Mucosa of stomach (tissue), 1 donor: ENCODE data around the gene ADAMTS9.

Source experiments
- H3K27me3 ChIP-seq: one replicate; pipeline ENCODE4 v1.7.0; 2013; ENCODE audit warnings: mild to moderate bottlenecking, low read length; ENCODE audit not compliant: control insufficient read depth, insufficient read depth
- H3K36me3 ChIP-seq: one replicate; pipeline ENCODE4 v1.7.0; 2013; ENCODE audit warnings: low read length; ENCODE audit not compliant: control insufficient read depth, insufficient read depth
- H3K4me1 ChIP-seq: one replicate; pipeline ENCODE4 v1.7.0; 2013; ENCODE audit warnings: mild to moderate bottlenecking, low read length; ENCODE audit not compliant: control insufficient read depth, insufficient read depth
- H3K4me3 ChIP-seq: one replicate; pipeline ENCODE4 v1.7.0; 2013; ENCODE audit warnings: low read length
- H3K9ac ChIP-seq: one replicate; pipeline ENCODE4 v1.7.0; 2013; ENCODE audit warnings: mild to moderate bottlenecking, low read length, moderate library complexity
- H3K9me3 ChIP-seq: one replicate; pipeline ENCODE4 v1.7.0; 2013; ENCODE audit warnings: mild to moderate bottlenecking, low read length, moderate library complexity; ENCODE audit not compliant: control insufficient read depth
- donor health status: Pancreatic carcinoma.

Gene ADAMTS9

DNA sequence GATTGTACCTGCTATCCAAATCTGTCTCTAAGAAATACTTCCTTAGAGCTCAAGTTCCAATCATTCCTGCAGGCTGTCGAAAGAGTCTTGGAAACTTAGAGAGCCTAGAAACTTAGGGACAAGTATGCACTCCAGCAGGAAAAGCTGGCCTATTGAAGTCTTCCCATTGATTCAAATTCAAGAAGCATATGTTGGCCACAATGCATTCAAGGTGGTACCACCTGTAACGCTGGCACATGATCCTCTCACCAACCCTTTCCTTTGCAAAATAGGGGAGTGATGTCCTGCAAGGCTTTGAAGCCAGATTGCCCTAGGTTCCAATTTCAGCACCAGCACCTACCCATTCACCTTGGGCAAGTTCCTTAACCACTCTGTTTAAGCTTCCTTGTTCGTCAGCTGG, 6.0 kb downstream of the ADAMTS9 start:
- peaks cover 27% of the 10 kb centered on the region for H3K27me3 ChIP-seq
- no peaks in the 10 kb centered on the region for H3K9me3 ChIP-seq
- no peak overlapping the region for H3K4me3 ChIP-seq
- no peaks in the 10 kb centered on the region for H3K36me3 ChIP-seq
- H3K4me1 ChIP-seq, result no peaks in the 10 kb centered on the region
- no peak overlapping the region for H3K9ac ChIP-seq

DNA sequence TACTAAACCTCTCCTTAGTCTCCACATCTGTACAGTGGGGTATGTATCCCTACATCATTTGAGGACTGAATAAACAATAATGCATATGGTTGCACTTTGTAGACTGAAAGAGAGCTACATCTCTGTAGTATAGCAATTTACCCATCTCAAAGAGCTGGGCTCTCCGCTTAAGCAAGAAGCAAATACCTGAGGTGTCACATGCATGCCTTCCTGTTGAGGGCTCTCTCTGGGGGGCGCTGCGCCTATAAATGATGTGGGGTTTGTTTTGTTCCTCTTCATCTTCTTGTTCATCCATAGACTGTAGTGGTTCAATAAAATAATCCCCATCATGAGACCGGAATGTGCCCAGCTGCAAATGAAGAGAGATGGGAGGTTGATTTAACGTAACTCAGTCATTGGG, 6.8 kb downstream of the ADAMTS9 start:
- Histone ChIP-seq H3K27me3 (peaks cover 19% of the 10 kb centered on the region), H3K4me1 (no peaks in the 10 kb centered on the region), H3K9ac (no peak overlapping the region), H3K9me3 (no peaks in the 10 kb centered on the region), H3K4me3 (no peak overlapping the region), H3K36me3 (no peaks in the 10 kb centered on the region)

DNA sequence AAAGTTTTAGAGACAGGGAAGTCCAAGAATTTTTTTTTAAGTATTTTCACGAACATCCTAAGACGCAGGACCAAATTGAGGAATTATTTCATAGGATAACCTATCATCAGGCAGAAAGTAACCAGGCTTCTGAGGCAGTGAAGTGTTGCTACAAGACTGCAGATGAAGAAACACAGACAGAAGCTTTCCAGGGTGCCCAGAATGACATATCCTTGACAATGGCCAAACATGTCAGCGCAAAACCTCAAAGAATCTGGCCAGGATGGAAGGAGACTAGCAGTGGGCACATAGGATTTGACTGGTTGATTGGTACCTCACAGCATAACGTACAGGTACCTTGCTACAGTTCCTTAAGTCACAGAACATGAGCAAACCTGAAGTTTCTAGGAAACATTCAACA, 7.5 kb downstream of the ADAMTS9 start:
- H3K36me3 ChIP-seq, result no peaks in the 10 kb centered on the region
- no peak overlapping the region for H3K4me3 ChIP-seq
- no peaks in the 10 kb centered on the region for H3K9me3 ChIP-seq
- no peak overlapping the region for H3K9ac ChIP-seq
- no peaks in the 10 kb centered on the region for H3K4me1 ChIP-seq
- H3K27me3 ChIP-seq, result peaks cover 12% of the 10 kb centered on the region

DNA sequence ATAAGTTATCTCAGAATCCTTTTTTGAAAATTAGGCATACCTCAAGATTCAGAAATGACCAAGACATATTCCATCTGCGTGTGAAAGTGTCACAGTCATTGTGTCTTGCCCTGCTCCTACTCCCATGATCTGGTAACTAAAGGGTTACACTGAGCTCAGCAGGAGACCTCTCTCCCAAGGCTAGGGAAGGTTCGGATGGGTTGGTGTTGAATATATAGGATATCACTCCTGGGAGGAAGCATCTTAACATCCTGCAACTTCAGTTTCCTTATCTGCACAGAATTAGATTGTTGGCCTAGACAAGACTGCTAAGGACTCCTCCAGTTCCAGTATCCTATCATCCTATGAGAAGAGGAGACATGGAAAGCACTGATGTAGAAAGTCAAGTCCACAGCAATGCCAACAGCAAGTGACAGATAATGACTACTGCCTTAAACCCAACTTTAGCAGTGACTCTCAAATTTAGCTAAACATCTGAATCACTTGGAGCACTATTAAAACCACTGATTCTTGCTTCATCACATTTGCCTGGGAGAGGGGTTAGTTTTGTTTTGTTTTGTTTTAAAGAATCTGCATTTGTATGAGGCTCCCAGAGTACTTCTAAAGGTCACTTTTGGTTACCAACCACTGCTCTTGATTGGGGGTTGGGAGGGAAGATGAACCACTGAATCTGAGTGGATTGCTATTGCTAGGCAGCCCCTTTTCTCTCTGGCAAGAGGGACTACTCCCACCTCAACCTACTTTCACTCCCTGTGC, 9.7 kb downstream of the ADAMTS9 start:
- Histone ChIP-seq H3K4me1 (no peaks in the 10 kb centered on the region), H3K9me3 (no peaks in the 10 kb centered on the region), H3K36me3 (no peaks in the 10 kb centered on the region), H3K9ac (no peak overlapping the region), H3K4me3 (no peak overlapping the region), H3K27me3 (no peaks in the 10 kb centered on the region)

DNA sequence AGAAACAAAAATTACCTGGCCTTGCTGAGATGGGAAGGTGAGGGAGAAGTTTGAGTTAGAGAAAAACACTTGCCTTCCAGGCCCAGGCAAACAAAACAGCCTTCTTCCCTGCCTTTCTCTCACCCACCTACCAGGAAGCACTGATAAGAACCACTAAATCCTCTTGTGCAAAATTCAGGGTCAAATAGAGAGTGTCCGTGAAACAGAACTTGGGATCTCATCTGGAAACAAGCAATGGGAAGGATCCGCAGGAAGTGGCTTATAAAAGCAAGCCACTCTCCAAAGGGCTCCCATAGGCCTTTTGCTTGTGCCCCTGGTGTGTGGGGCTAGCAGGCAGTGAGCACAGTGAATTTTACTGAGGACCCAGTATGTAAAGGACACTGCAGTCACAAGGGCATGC, 11.0 kb downstream of the ADAMTS9 start:
- no peak overlapping the region for H3K9ac ChIP-seq
- H3K27me3 ChIP-seq, result no peaks in the 10 kb centered on the region
- H3K36me3 ChIP-seq, result no peaks in the 10 kb centered on the region
- H3K9me3 ChIP-seq, result no peaks in the 10 kb centered on the region
- H3K4me3 ChIP-seq, result no peak overlapping the region
- H3K4me1 ChIP-seq, result no peaks in the 10 kb centered on the region

DNA sequence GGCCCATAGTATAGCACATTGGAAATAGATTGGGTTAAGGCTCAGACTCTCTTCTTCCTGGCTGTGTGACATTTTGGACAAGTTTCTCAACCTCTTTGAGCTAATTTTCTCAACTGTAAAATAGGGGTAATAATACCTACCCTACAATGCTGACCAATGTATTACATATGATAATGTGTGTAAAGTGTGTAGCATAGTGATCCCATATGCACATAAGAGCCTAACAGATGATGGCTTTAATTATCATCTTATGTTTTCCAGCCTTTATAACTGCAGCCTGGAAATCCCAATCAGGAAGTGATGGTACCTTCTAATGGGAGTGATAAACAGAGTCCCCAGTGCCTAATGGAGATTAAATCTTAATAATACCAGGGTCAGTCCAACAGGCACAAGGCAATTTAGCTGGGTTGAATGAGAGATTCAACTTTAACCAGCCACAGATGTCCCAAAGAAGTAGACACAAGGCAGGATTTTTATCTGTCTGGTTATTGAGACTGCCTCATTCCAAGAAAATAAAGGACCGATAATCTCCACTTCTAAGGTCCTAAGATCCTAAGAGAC, 12.0 kb downstream of the ADAMTS9 start:
- H3K4me3 ChIP-seq, result no peak overlapping the region
- no peaks in the 10 kb centered on the region for H3K9me3 ChIP-seq
- no peak overlapping the region for H3K9ac ChIP-seq
- no peaks in the 10 kb centered on the region for H3K4me1 ChIP-seq
- no peaks in the 10 kb centered on the region for H3K36me3 ChIP-seq
- H3K27me3 ChIP-seq, result no peaks in the 10 kb centered on the region

DNA sequence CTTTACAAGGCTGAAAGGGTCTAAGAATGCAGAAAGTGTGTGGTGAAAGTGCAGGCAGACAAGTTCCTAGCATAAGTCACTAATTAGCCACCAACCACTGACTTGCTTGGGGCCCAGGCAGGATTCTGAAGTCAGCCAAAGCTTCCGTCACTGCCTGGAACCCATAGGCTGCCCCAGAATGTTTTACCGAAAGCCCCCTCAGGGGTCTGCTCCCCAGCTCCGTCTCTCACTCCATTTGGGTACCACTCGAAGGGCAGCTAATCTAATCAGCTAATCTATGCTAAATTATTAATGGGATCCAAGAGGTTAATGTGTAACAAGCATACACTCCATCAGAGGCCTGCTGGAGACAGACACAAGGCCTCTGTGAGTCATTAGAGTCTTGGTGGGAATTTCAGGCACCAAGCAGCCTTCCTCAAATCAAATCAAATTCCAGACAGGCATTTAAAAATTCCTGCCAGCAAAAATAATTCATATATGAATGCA, 13.2 kb downstream of the ADAMTS9 start:
- no peaks in the 10 kb centered on the region for H3K4me1 ChIP-seq
- H3K27me3 ChIP-seq, result no peaks in the 10 kb centered on the region
- H3K9me3 ChIP-seq, result no peaks in the 10 kb centered on the region
- no peak overlapping the region for H3K9ac ChIP-seq
- no peaks in the 10 kb centered on the region for H3K36me3 ChIP-seq
- H3K4me3 ChIP-seq, result no peak overlapping the region

DNA sequence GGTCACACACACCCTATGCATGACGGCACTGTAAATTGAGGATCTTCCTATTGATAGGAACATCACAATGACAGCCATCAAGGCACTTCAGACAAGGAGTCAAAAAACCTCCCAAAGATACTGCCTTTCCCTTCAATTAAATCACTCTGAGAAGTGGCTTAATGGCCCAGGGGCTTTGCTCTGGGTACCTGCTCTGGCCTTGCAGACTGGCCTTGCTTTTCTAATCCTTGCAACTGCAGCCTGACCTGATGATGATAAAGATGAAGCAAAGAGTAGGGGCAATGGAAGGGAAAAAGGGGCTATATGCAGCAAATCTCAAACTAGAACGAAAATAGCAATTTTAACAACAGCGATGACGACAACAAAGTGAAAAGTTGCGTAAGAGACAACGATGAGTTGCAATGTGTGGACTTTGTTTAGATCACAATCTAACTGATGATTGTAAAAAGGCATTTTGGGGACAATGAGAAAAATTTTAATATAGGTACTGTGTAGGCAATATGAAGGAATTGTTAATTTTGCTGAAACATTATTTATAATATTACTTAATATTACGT, 14.6 kb downstream of the ADAMTS9 start:
- Histone ChIP-seq H3K9ac (no peak overlapping the region), H3K36me3 (no peaks in the 10 kb centered on the region), H3K4me3 (no peak overlapping the region), H3K27me3 (no peaks in the 10 kb centered on the region), H3K9me3 (no peaks in the 10 kb centered on the region), H3K4me1 (no peaks in the 10 kb centered on the region)

DNA sequence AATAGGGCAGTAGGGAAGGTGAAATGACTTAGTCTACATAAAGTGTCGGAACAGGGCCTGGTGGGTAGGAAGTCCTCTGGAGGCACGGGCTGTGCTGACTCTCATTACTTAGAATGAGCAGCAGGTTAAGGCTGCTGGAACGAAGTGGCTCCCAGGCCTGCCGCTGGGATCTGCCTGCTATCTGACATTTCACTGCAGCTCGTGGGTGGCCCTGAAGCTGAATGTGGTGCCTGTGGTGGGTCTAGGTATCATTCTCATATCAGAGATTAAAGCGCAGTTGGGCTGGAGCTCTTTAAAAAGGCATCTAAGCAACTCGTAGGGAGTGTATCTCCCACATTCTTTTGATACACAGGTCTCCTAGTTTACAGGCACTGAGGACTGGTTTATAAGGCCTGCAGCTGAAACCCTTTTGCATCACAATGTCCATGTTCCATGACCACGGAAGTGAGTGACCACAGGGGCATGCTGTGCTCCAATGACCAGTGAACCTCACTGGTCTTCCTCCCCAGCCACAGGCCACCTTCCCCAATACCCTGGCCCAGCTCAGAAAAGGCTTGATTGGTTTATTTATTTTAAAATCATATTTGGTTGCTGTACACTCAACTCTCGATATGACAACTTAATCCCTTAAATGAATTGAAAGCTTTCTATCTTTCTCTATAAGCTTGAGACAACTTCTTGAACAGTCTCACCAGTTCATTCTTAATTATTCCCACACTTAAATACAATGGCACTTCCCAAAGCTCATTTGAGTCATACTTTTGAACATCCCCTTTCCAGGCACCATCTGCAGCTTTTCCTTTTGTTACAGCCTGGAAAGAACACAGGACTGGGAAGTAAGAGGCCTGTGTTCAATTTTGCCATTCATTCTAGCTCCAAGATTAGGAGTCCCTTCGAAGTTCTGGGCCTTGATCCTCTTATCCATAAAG, 19.0 kb downstream of the ADAMTS9 start:
- Histone ChIP-seq H3K36me3 (no peaks in the 10 kb centered on the region), H3K9ac (no peak overlapping the region), H3K9me3 (no peaks in the 10 kb centered on the region), H3K4me3 (no peak overlapping the region), H3K4me1 (no peaks in the 10 kb centered on the region), H3K27me3 (no peaks in the 10 kb centered on the region)

DNA sequence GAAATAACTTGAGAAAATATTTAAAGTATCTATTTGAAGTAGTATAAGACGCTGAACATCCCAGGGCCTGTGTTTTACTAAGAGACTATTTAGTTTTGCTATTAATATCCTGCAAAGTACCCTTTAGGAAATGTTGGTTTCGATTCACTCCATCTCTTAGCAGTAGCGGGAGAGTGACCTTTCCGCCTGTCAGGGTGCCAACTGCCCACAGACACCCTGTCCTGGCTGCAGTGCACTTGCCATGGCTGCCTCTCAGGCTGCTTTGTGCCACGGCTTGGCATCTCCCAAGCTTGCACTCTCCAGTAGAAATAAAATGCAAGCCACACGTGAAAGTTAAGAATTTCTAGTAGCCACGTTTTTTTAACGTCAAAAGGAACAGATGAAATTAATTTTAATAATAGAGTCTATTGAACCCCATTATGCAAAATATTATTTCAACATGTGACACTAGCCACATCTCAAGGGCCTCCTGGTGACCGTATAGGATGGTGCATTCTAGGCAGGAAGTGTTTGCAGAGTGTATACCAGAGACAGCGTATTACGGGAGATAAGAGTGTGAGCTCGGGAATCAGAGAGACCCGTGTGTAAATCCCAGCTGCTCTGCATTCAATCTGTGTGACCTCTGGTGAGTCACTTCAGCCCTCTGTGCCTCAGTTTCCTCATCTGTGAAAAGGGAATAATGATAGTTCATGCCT, 19.8 kb downstream of the ADAMTS9 start:
- Histone ChIP-seq H3K9me3 (no peaks in the 10 kb centered on the region), H3K9ac (no peak overlapping the region), H3K4me1 (no peaks in the 10 kb centered on the region), H3K4me3 (no peak overlapping the region), H3K27me3 (no peaks in the 10 kb centered on the region), H3K36me3 (no peaks in the 10 kb centered on the region)

DNA sequence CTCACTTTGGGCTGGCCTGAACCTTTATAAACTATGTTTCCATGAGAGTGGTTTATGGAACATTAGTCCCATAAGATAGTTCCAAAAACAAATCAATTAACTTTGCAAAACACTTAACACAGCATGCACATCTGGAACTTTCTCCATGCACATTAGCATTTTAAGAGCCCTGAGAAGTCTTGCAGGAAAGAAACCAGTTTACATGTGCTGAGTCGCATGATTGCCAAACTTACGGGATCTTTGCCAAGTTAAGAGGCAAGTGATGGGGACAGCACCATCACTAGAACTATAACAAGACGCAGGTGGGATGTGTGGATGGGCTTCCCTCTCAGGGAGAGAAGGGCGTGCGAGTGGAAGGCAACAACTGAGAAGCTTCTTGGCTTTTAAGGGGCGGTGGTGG, 20.7 kb downstream of the ADAMTS9 start:
- no peaks in the 10 kb centered on the region for H3K4me1 ChIP-seq

More for the DNA sequence above, 20.7 kb downstream of the ADAMTS9 start:
- Histone ChIP-seq H3K27me3 (no peaks in the 10 kb centered on the region), H3K4me3 (no peak overlapping the region), H3K36me3 (no peaks in the 10 kb centered on the region), H3K9me3 (no peaks in the 10 kb centered on the region), H3K9ac (no peak overlapping the region)
